Gastrocnemius medialis (tissue), 4 donors: ENCODE results near the gene LRRC27. TPM values are rescaled to one million over a fixed set of nuclear protein-coding genes. Genes with fewer than 3 reads are reported as not detected.

Experiments
- ATAC-seq, 2 donors: fragments of 150-250 bp; one replicate each; pipeline ENCODE4 v1.9.1; 2016
- DNase-seq, 2 donors: peaks; one replicate each; pipeline ENCODE4 v3.0.0-alpha.2; 2019
- H3K27ac ChIP-seq, 4 donors: fragments of 200-600 bp; sonication (generic); 1 replicate in 1 of 4; 2 replicates in 3 of 4; pipeline ENCODE4 v1.5.1; 2016 to 2018; ENCODE audit warnings: mild to moderate bottlenecking in 2 of 4, moderate library complexity in 1 of 4
- H3K27me3 ChIP-seq, 3 donors: fragments of 200-600 bp; sonication (generic) in 2 of 3; 1 replicate in 1 of 3; 2 replicates in 2 of 3; pipeline versions ENCODE4 v1.5.1 to v1.6.0; 2016 to 2019; ENCODE audit warnings: mild to moderate bottlenecking in 1 of 3, moderate library complexity in 1 of 3
- H3K36me3 ChIP-seq, 2 donors: fragments of 200-600 bp; sonication (generic) in 1 of 2; one replicate each; pipeline ENCODE4 v1.5.1; 2017 to 2018
- H3K4me1 ChIP-seq, 2 donors: fragments of 200-600 bp; sonication (generic) in 1 of 2; one replicate each; pipeline ENCODE4 v1.5.1; 2016 to 2017; ENCODE audit warnings: mild to moderate bottlenecking in 2 of 2
- H3K4me3 ChIP-seq, 4 donors: fragments of 200-600 bp; sonication (generic) in 3 of 4; 1 replicate in 1 of 4; 2 replicates in 3 of 4; pipeline ENCODE4 v1.5.1; 2016 to 2019; ENCODE audit warnings: mild to moderate bottlenecking in 2 of 4
- H3K9me3 ChIP-seq, 3 donors: fragments of 200-600 bp; sonication (generic) in 2 of 3; 1 replicate in 1 of 3; 2 replicates in 2 of 3; pipeline ENCODE4 v1.5.1; 2016 to 2019
- POLR2A ChIP-seq, 2 donors: fragments of 450-650 bp; IDR thresholded peaks; one replicate each; pipeline ENCODE4 v1.6.1; 2017; ENCODE audit warnings: antibody characterized with exemption in 2 of 2, mild to moderate bottlenecking in 2 of 2, moderate library complexity in 2 of 2
- in situ Hi-C, 4 donors: fragments of 200-750 bp; cut with MboI; loops; one replicate each; pipeline versions ENCODE4 v1.15.0 to v1.8.0; 2017; ENCODE audit warnings: low sequenced_read_pairs in 4 of 4
- intact Hi-C: fragments of 100-400 bp; cut with DNase I; formaldehyde crosslinking; loops from one replicate; pipeline ENCODE4 v1.15.1; 2023; ENCODE audit warnings: low total_unique reads
- total RNA-seq, 4 donors: library from RNA; depleted of rRNA; stranded (reverse); fragments of >200 nt; gene quantifications; one replicate each; pipeline versions ENCODE4 v1.1.0 to v1.2.3, GENCODE V29; 2016
- TF ChIP-seq, protein P1 (sequence below), 5 experiments: fragments of 450-650 bp in 3 of 5; fragments of 200-600 bp in 2 of 5; sonication (generic) in 2 of 5; IDR thresholded peaks in 4 of 5; conservative IDR thresholded peaks in 1 of 5; 1 replicate in 4 of 5; 2 replicates in 1 of 5; pipeline ENCODE4 v1.5.1; 2016 to 2019; ENCODE audit warnings: antibody characterized with exemption in 5 of 5, mild to moderate bottlenecking in 3 of 5, moderate library complexity in 3 of 5

Gene LRRC27
- total RNA-seq, 4 donors from 2014 or later, result 1.0 to 7.0 (median 4.1) TPM

DNA sequence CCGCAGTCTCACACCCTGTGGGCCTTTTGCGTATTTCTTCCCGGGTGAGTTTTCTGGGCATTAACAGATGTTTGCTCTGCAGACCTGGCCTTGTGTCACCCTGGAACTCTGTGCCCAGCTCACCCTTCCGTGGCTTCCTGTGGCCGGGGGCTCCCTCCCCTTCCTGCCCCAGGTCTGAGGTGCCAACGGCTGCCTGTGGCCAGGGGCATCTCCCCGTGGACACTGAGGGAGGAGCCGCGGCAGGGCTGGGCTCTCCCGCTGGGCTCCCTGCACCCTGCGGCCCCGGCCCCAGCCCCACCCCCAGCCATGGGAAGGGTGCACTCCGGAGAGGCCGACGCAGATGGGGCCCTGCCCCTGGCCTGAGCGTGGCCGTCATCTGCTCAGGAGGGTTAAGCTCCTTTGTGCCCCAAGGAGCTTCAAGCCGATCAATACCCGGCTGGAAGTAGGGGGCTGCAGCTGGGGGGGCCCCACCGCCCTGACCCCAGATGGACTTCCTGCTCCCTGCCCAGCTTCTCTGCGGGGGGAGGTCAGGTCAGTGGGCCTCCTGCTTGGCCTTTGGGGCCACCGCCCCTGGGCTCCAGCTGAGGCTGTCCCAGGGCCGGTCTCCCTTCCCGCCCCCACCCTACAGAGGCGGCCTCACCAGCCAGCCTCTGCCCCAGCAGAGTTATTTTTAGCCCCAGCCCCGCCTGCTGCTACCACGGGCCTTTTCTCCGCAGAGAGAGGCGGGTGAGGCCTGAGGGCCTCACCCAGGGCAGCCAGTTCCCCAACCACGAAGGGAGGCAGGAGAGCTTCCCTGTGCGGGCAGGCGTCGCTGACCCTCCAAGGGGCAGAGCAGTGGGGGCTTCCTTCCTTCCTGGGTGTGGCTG lies 89.2 kb downstream of the LRRC27 start:
- TF ChIP-seq POLR2A (IDR thresholded peaks at IDR 0.05), result peak; percentile 30 to 38
- TF ChIP-seq, protein P1, sequence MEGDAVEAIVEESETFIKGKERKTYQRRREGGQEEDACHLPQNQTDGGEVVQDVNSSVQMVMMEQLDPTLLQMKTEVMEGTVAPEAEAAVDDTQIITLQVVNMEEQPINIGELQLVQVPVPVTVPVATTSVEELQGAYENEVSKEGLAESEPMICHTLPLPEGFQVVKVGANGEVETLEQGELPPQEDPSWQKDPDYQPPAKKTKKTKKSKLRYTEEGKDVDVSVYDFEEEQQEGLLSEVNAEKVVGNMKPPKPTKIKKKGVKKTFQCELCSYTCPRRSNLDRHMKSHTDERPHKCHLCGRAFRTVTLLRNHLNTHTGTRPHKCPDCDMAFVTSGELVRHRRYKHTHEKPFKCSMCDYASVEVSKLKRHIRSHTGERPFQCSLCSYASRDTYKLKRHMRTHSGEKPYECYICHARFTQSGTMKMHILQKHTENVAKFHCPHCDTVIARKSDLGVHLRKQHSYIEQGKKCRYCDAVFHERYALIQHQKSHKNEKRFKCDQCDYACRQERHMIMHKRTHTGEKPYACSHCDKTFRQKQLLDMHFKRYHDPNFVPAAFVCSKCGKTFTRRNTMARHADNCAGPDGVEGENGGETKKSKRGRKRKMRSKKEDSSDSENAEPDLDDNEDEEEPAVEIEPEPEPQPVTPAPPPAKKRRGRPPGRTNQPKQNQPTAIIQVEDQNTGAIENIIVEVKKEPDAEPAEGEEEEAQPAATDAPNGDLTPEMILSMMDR (IDR thresholded peaks at IDR 0.05 in 4 of 5, conservative IDR thresholded peaks at IDR 0.05 in 1 of 5), result no peak
- peaks cover 55 to 63% of the 10 kb centered on the region in 2 donors for H3K4me1 ChIP-seq
- H3K36me3 ChIP-seq, result no peaks in the 10 kb centered on the region
- H3K9me3 ChIP-seq, result no peaks in the 10 kb centered on the region
- in situ Hi-C loops (no loop called here), intact Hi-C loops (loop anchor here (2.0 kb wide), 1 partner anchor 24 kb away; the partner anchor contains the start of gene PWWP2B)
- peak; percentile 64 to 79 for ATAC-seq
- H3K27me3 ChIP-seq, result no peaks in the 10 kb centered on the region
- peak; percentile 77 to 82 for DNase-seq
- peak overlapping the region; percentile 32 to 37 (median 33) for H3K4me3 ChIP-seq
- H3K27ac ChIP-seq, result peak overlapping the region; percentile 85 to 91 (median 88)

DNA sequence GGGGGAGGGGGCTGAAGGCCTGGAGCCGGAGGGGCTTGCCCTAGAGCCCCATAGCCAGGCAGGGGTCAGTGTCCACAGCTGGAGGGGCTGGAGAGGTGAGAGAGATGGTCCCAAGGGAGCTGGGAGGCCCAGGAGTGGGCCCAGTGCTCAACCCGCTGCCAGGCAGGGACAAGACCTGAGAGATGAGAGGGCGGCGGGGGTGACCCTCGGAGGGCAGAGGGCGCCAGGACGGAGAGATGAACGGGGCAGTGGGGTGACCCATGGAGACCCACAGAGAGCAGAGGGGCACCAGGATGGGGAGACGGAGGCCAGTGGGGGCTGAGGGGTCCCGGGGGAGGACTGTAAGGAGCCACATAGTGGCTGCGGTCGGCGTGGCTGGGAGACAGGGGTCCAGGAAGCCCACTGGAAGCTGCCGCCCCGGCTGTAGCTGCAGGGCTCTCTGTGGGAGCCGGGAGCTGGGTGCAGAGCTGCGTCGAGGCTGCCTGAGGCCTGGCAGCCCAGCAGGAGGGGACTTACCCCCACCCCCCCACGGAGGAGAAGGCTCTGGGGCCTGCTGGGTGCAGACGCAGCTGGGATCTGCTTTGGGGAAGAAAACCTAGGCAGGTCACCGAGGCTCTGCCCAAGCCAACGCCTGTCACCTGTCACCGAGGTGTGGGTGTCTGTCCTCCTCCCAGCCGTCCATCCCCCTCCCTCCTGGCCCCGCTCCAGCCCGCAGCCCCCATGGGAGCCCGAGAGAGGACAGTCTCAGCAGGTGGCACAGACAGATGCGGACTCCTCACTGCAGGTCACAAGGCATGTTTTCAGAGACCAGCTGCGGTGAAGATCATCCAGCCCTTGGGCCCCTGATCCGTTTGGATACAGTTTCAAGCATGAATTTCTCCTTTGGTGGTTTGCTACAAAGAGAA lies 90.1 kb downstream of the LRRC27 start:
- Histone ChIP-seq H3K36me3 (no peaks in the 10 kb centered on the region), H3K27ac (peak overlapping the region; percentile 85 to 91 (median 88)), H3K9me3 (no peaks in the 10 kb centered on the region), H3K4me1 (peaks cover 53 to 61% of the 10 kb centered on the region in 2 donors), H3K27me3 (no peaks in the 10 kb centered on the region), H3K4me3 (peak overlapping the region in 3 of 4 donors; percentile 19 to 37 (median 32))
- in situ Hi-C loops (no loop called here), intact Hi-C loops (loop anchor here (2.0 kb wide), 1 partner anchor 25 kb away; the partner anchor contains the start of gene PWWP2B)
- DNase-seq (no peak), ATAC-seq (peak in 1 of 2 donors; percentile 12)
- TF ChIP-seq POLR2A (IDR thresholded peaks at IDR 0.05), result no peak
- TF ChIP-seq, protein P1 (IDR thresholded peaks at IDR 0.05 in 4 of 5, conservative IDR thresholded peaks at IDR 0.05 in 1 of 5), result no peak

DNA sequence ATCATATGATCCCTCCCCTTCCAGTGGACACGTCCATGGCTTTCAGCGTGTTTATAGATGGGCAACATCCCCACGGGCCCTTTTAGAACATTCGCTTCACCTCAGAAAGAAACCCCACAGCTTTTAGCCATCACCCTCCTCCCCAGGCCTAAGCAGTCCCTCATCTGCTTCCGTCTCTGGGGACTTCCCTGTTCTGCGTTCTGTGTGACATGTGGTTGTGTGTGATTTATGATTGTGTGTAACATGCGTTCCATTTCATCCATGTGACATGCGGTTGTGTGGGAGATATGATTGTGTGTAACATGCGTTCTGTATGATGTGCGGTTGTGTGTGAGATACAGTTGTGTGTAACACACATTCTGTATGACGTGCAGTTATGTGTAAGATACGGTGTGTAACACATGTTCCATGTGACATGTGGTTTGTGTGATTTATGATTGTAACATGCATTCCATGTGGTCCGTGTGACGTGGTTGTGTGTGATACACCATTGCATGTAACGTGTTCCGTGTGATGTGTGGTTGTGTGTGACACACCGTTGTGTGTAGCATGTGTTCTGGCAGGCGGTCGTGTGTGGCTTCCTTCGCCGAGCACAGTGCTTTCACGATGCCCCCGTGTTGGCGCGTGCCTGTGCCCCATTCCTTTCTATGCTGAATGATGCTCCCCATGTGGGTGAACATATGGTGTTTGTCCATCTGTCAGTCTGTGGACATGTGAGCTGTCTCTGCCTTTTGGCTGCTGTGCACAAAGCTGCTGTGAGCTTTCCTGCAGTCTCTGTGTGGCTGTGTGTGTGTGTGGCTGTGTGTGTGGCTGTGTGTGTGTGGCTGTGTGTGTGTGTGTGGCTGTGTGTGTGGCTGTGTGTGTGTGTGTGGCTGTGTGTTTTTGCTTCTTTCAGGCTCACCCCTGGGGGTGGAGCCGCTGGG lies 91.2 kb downstream of the LRRC27 start:
- Histone ChIP-seq H3K36me3 (no peaks in the 10 kb centered on the region), H3K9me3 (no peaks in the 10 kb centered on the region), H3K27ac (peak overlapping the region; percentile 85 to 91 (median 88)), H3K4me1 (peaks cover 45 to 56% of the 10 kb centered on the region in 2 donors), H3K4me3 (no peak overlapping the region), H3K27me3 (no peaks in the 10 kb centered on the region)
- no peak for TF ChIP-seq POLR2A (IDR thresholded peaks at IDR 0.05)
- TF ChIP-seq, protein P1 (IDR thresholded peaks at IDR 0.05 in 4 of 5, conservative IDR thresholded peaks at IDR 0.05 in 1 of 5), result no peak
- in situ Hi-C loops (no loop called here), intact Hi-C loops (no loop called here)
- DNase-seq (no peak), ATAC-seq (no peak)
